Lower leg skin (tissue), 4 donors: ENCODE measurements around the gene C2. TPM values are rescaled to one million over a fixed set of nuclear protein-coding genes. Genes with fewer than 3 reads are reported as not detected.
"Not testable (repeated sequence)": the region's sequence is repeated elsewhere in the genome, so short reads cannot be mapped to it uniquely, and the experiment has no call there.

Source experiments
- DNase-seq, 2 donors: peaks; one replicate each; pipeline ENCODE4 v3.0.0-alpha.2; 2019; ENCODE audit warnings: low spot score in 2 of 2
- H3K4me3 ChIP-seq: fragments of 200-600 bp; sonication (generic); 2 replicates; pipeline ENCODE4 v1.5.1; 2017; ENCODE audit warnings: mild to moderate bottlenecking, low read depth; ENCODE audit not compliant: poor library complexity, severe bottlenecking
- POLR2A ChIP-seq, 2 donors: fragments of 450-650 bp; IDR thresholded peaks; one replicate each; pipeline ENCODE4 v1.6.1; 2016 to 2017; ENCODE audit warnings: antibody characterized with exemption in 2 of 2, mild to moderate bottlenecking in 1 of 2, moderate library complexity in 1 of 2
- WGBS, 2 donors: methylation state at CpG; one replicate each; pipeline ENCODE4 v1.1.5; 2018; 5-methylcytosine and 5-hydroxymethylcytosine counted together
- intact Hi-C: fragments of 100-400 bp; cut with DNase I; formaldehyde crosslinking; loops from one replicate; pipeline ENCODE4 v1.15.0; 2023; ENCODE audit warnings: low total_unique reads
- total RNA-seq, 4 donors: library from RNA; depleted of rRNA; stranded (reverse); fragments of >200 nt; gene quantifications; one replicate each; pipeline ENCODE4 v1.1.0, GENCODE V29; 2016
- TF ChIP-seq, protein P1 (sequence below), 3 donors: fragments of 450-650 bp; IDR thresholded peaks; one replicate each; pipeline ENCODE4 v1.5.1; 2016; ENCODE audit warnings: antibody characterized with exemption in 3 of 3, mild to moderate bottlenecking in 3 of 3, moderate library complexity in 2 of 3

Gene C2
- total RNA-seq, 4 donors from 2014 or later = 4.9 to 7.7 (median 6.7) TPM

DNA sequence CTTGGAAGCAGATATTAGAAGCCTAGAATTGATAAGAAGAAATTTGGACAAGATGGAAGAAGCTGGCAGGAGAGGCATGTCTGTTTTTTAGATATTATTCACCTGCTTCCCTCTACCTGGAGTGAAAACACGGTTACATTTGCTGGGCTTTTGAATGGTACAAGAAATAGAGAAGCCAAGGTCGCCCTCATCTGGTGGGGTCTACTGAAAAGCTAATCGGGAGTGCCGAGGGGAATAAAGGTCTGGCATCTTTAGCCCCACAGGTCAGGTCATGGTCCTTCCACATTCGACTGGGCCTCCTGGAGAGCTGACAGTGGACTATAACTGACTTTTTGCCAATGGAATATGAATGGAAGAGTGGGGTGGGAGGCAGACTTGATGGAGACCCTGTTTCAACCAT is 4.6 kb upstream of the C2 start:
- DNase-seq = no peak
- no peak overlapping the region for H3K4me3 ChIP-seq
- 16 to 25% methylated on average over 5 of the region's 5 CpGs for WGBS, 2 donors
- TF ChIP-seq, protein P1, sequence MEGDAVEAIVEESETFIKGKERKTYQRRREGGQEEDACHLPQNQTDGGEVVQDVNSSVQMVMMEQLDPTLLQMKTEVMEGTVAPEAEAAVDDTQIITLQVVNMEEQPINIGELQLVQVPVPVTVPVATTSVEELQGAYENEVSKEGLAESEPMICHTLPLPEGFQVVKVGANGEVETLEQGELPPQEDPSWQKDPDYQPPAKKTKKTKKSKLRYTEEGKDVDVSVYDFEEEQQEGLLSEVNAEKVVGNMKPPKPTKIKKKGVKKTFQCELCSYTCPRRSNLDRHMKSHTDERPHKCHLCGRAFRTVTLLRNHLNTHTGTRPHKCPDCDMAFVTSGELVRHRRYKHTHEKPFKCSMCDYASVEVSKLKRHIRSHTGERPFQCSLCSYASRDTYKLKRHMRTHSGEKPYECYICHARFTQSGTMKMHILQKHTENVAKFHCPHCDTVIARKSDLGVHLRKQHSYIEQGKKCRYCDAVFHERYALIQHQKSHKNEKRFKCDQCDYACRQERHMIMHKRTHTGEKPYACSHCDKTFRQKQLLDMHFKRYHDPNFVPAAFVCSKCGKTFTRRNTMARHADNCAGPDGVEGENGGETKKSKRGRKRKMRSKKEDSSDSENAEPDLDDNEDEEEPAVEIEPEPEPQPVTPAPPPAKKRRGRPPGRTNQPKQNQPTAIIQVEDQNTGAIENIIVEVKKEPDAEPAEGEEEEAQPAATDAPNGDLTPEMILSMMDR (IDR thresholded peaks at IDR 0.05) = no peak
- no peak for TF ChIP-seq POLR2A (IDR thresholded peaks at IDR 0.05)
- intact Hi-C loops = no loop called here

DNA sequence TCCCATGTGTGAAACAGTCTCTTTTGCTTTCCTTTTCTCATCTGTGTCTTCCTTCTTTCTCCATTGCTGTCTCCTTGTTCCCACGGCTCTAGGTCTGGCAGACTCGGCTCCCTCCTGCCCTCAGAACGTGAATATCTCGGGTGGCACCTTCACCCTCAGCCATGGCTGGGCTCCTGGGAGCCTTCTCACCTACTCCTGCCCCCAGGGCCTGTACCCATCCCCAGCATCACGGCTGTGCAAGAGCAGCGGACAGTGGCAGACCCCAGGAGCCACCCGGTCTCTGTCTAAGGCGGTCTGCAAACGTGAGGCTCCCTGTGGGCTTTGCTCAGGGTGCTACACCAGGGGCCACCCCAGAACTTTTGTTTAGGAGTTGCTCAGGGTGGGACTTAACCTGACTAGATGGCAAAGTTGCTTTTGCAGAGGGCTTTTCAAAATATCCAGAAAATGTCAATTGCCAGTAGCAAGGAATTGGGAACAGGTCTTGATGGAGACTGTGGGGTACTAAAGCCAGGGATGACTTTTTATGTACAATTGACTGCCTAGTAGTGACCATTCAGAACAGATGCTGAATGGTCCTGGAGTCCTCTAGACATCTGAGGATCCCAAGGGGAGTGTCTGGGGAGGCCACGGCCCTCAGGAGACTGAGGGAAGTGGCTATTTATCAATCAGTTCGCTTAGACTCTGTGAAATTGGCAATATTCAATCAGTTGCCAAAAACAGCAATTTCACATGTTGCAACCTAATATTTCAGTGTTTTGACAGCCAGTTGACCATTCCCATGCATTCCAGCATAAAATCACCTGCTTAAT is 550 bp downstream of the C2 start:
- no peak for DNase-seq
- WGBS, 2 donors = 72 to 73% methylated on average over 10 to 11 of the region's 11 CpGs
- no peak for TF ChIP-seq POLR2A (IDR thresholded peaks at IDR 0.05)
- TF ChIP-seq, protein P1 (IDR thresholded peaks at IDR 0.05) = no peak
- intact Hi-C loops = no loop called here
- H3K4me3 ChIP-seq = no peak overlapping the region

DNA sequence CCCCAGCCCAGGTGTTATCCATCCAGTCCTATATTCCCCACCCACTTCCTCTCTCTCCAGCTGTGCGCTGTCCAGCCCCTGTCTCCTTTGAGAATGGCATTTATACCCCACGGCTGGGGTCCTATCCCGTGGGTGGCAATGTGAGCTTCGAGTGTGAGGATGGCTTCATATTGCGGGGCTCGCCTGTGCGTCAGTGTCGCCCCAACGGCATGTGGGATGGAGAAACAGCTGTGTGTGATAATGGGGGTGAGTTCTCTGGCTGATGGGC is 1.1 kb downstream of the C2 start:
- 74 to 77% methylated on average over 9 of the region's 9 CpGs for WGBS, 2 donors
- TF ChIP-seq POLR2A (IDR thresholded peaks at IDR 0.05) = no peak
- TF ChIP-seq, protein P1 (IDR thresholded peaks at IDR 0.05) = no peak
- no peak overlapping the region for H3K4me3 ChIP-seq
- intact Hi-C loops = no loop called here
- DNase-seq = no peak

DNA sequence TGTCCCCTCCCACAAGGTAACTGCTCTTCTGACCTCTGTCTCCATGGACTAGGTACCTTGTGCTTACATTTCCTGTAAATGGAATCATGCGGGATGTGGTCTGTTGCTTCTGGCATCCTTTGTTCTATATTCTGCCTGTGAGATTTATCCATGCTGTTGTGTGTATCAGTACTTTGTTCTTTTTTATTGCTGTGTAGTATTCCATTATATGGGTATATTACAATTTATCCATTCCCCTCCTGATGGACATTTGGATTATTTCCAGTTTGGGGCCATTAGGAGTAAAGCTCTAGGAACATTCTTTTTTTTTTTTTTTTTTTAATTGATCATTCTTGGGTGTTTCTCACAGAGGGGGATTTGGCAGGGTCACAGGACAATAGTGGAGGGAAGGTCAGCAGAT is 3.4 kb downstream of the C2 start:
- no peak overlapping the region for H3K4me3 ChIP-seq
- intact Hi-C loops = no loop called here
- 93 to 97% methylated on average over 1 of the region's 1 CpG for WGBS, 2 donors
- no peak for DNase-seq
- no peak for TF ChIP-seq POLR2A (IDR thresholded peaks at IDR 0.05)
- TF ChIP-seq, protein P1 (IDR thresholded peaks at IDR 0.05) = no peak

DNA sequence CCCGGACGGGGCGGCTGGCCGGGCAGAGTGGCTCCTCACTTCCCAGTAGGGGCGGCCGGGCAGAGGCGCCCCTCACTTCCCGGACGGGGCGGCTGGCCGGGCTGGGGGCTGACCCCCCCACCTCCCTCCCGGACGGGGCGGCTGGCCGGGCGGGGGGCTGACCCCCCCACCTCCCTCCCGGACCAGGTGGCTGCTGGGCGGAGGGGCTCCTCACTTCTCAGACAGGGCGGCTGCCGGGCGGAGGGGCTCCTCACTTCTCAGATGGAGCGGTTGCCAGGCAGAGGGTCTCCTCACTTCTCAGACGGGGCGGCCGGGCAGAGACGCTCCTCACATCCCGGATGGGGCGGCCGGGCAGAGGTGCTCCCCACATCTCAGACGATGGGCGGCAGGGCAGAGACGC is 4.6 kb downstream of the C2 start:
- intact Hi-C loops = not testable (repeated sequence)
- 90% methylated on average over 11 of the region's 32 CpGs; no CpG with 5 or more reads in 1 of the 2 donors for WGBS, 2 donors

DNA sequence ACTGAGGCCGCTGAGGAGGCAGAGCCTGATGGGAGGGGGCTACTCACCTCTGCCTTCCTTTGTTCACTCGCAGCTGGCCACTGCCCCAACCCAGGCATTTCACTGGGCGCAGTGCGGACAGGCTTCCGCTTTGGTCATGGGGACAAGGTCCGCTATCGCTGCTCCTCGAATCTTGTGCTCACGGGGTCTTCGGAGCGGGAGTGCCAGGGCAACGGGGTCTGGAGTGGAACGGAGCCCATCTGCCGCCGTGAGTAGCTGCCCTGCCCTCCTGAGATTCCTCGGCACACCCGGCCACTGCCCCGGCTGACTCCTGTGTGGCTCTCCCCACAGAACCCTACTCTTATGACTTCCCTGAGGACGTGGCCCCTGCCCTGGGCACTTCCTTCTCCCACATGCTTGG is 6.0 kb downstream of the C2 start:
- no peak for DNase-seq
- WGBS, 2 donors = 81 to 87% methylated on average over 17 to 19 of the region's 19 CpGs
- intact Hi-C loops = no loop called here
- no peak overlapping the region for H3K4me3 ChIP-seq
- TF ChIP-seq, protein P1 (IDR thresholded peaks at IDR 0.05) = no peak
- no peak for TF ChIP-seq POLR2A (IDR thresholded peaks at IDR 0.05)

More for the DNA sequence above, 4.6 kb downstream of the C2 start:
- DNase-seq, H3K4me3 ChIP-seq: not testable (repeated sequence)
